ENCODE results near the gene CAV2. TPM values are rescaled to one million over a fixed set of nuclear protein-coding genes. Genes with fewer than 3 reads are reported as not detected.

CAV2 gene
- total and polyA plus RNA-seq, 3 donors from 2014 or later: 33.0 to 40.2 (median 33.5) TPM

GRCh38 chr7:116517626-116518025 is 18.1 kb downstream of the CAV2 start:
- intact Hi-C loops (cut with DNase I; ENCODE audit: low total_unique reads): no loop called here
- WGBS, 2 donors: 83 to 100% methylated on average over 1 of the region's 1 CpG
- no peak overlapping the region for H3K27ac ChIP-seq

GRCh38 chr7:116518961-116519360 is 19.4 kb downstream of the CAV2 start:
- Histone ChIP-seq H3K27ac (no peak overlapping the region), H3K36me3 (ENCODE audit: low read depth, missing control alignments) (no peaks in the 10 kb centered on the region), H3K9me3 (no peaks in the 10 kb centered on the region), H3K27me3 (no peaks in the 10 kb centered on the region), H3K4me3 (no peak overlapping the region), H3K4me1 (peaks cover 3% of the 10 kb centered on the region)
- no peak for DNase-seq
- intact Hi-C loops (cut with DNase I; ENCODE audit: low total_unique reads): no loop called here
- no peak for TF ChIP-seq CTCF (IDR thresholded peaks at IDR 0.05)
- no peak for TF ChIP-seq POLR2A (IDR thresholded peaks at IDR 0.05)

More at GRCh38 chr7:116517626-116518025, 18.1 kb downstream of the CAV2 start:
- H3K9me3 ChIP-seq: no peaks in the 10 kb centered on the region
- no peaks in the 10 kb centered on the region for H3K4me1 ChIP-seq
- H3K36me3 ChIP-seq (ENCODE audit: low read depth, missing control alignments): no peaks in the 10 kb centered on the region
- DNase-seq: no peak
- H3K27me3 ChIP-seq: no peaks in the 10 kb centered on the region
- no peak for TF ChIP-seq POLR2A (IDR thresholded peaks at IDR 0.05)
- TF ChIP-seq CTCF (IDR thresholded peaks at IDR 0.05): no peak
- H3K4me3 ChIP-seq: no peak overlapping the region

GRCh38 chr7:116521046-116521664 is 21.6 kb downstream of the CAV2 start:
- Histone ChIP-seq H3K4me3 (no peak overlapping the region), H3K27ac (no peak overlapping the region), H3K4me1 (peaks cover 9% of the 10 kb centered on the region), H3K9me3 (no peaks in the 10 kb centered on the region), H3K27me3 (no peaks in the 10 kb centered on the region), H3K36me3 (ENCODE audit: low read depth, missing control alignments) (no peaks in the 10 kb centered on the region)
- no peak for DNase-seq
- TF ChIP-seq POLR2A (IDR thresholded peaks at IDR 0.05) (no peak), CTCF (IDR thresholded peaks at IDR 0.05) (no peak)
- intact Hi-C loops (cut with DNase I; ENCODE audit: low total_unique reads): no loop called here
- 86 to 94% methylated on average over 6 of the region's 6 CpGs for WGBS, 2 donors

GRCh38 chr7:116522247-116522646 is 22.7 kb downstream of the CAV2 start:
- H3K4me1 ChIP-seq: peaks cover 11% of the 10 kb centered on the region
- intact Hi-C loops (cut with DNase I; ENCODE audit: low total_unique reads): no loop called here
- H3K27me3 ChIP-seq: no peaks in the 10 kb centered on the region
- H3K4me3 ChIP-seq: no peak overlapping the region
- peak overlapping the region in 1 of 2 donors; percentile 32 for H3K27ac ChIP-seq
- TF ChIP-seq CTCF (IDR thresholded peaks at IDR 0.05) (no peak), POLR2A (IDR thresholded peaks at IDR 0.05) (no peak)
- no peaks in the 10 kb centered on the region for H3K36me3 ChIP-seq (ENCODE audit: low read depth, missing control alignments)
- WGBS, 2 donors: 68 to 77% methylated on average over 5 of the region's 5 CpGs
- DNase-seq: no peak
- H3K9me3 ChIP-seq: no peaks in the 10 kb centered on the region

DNA sequence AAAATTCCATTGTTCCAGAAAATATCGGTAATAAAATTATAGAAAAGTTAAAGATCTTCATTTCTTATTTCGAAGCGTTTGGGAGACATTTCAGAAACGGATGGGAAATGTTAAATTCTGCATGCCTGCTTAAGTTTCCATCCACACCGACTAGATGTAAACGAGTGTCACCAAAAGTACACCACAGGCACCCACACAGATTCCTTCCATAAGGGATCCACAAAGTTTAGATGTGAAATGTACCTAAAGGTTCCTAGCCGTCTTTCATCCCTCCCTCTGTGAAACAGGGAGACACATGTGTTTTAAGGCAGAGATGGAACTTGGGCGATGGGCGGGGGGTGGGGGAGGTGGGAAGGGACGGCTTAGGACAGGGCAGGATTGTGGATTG is 24.7 kb downstream of the CAV2 start:
- TF ChIP-seq CTCF (IDR thresholded peaks at IDR 0.05) (no peak), POLR2A (IDR thresholded peaks at IDR 0.05) (no peak)
- Histone ChIP-seq H3K36me3 (ENCODE audit: low read depth, missing control alignments) (no peaks in the 10 kb centered on the region), H3K27ac (peak overlapping the region; percentile 82 to 94), H3K27me3 (no peaks in the 10 kb centered on the region), H3K9me3 (no peaks in the 10 kb centered on the region), H3K4me3 (peak overlapping the region; percentile 67 to 78), H3K4me1 (peaks cover 11% of the 10 kb centered on the region)
- DNase-seq: no peak
- WGBS, 2 donors: 14 to 24% methylated on average over 7 to 10 of the region's 10 CpGs
- intact Hi-C loops (cut with DNase I; ENCODE audit: low total_unique reads): no loop called here

Measured in testis (tissue), 3 donors.